HG02884 (cell line): ENCODE measurements around the gene GDF11.
A peak's percentile ranks its signal among the peaks of the same experiment; 100 is the strongest.
"Not testable (repeated sequence)": the region's sequence is repeated elsewhere in the genome, so short reads cannot be mapped to it uniquely, and the experiment has no call there.

ENCODE experiments used
- ATAC-seq: cut with Tn5 transposase; IDR thresholded peaks from one replicate; pipeline ENCODE4 v1.9.1; 2021; ENCODE audit warnings: mild to moderate bottlenecking, moderate library complexity; ENCODE audit not compliant: unreplicated experiment

The GDF11 gene

DNA sequence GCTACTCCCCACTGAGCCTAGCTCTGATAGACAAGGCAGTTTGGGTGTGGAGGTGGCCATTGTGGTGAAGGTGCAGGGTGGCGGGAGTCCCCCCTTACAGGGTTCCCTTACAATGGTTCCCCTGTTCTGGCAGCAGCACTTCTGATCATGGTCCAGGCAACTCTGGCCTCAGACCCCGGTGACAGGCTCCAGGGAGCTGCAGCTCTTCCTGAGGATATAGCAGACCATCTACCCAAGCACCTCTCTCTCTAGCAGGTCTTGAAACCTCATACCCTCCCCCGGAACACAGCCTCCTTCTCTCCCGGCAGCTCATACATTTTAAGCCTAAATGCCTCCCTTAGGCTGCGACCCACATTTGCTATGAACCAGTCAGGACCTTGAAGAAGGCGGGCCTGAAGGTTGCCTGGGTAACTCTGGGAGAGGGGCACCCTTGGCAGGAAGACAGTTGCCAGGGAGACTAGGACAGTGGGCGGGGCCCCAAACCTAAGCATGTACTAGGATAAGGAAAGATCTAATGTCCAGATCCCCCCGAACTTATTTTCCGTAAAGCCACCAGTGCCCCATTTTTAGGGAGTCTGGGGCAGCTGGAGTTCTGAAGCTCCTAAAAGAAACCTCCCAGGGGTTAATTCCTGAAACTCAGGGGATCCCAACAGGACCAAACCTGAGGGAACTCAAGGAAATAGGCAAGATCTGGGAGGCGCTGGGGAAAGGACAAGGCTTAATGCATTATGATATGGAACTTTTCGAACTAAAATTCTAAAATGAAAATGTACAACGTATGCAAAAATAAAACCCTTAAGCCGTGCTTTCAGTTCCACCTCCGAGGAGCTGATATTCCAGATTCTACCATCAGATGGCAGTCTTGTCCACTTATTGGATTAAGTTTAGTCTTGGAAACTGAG is 4.5 kb upstream of the GDF11 start:
- peak; percentile 77 for ATAC-seq

DNA sequence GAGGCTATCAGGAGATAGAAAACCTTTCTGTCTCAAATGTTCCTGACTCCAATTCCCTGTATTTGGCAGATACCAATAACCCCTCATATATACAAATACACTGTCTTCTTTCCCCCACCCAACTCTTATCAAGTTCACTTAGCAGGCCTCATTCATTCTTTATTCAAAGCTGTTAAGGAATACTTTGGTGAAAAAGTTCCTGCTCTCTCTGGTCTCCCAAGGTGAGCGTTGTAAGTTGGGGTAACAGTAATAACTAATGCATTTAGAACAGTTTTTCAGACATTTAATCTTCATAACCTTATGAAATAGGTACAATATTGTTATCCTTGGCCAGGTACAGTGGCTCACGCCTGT is 3.9 kb upstream of the GDF11 start:
- no peak for ATAC-seq

DNA sequence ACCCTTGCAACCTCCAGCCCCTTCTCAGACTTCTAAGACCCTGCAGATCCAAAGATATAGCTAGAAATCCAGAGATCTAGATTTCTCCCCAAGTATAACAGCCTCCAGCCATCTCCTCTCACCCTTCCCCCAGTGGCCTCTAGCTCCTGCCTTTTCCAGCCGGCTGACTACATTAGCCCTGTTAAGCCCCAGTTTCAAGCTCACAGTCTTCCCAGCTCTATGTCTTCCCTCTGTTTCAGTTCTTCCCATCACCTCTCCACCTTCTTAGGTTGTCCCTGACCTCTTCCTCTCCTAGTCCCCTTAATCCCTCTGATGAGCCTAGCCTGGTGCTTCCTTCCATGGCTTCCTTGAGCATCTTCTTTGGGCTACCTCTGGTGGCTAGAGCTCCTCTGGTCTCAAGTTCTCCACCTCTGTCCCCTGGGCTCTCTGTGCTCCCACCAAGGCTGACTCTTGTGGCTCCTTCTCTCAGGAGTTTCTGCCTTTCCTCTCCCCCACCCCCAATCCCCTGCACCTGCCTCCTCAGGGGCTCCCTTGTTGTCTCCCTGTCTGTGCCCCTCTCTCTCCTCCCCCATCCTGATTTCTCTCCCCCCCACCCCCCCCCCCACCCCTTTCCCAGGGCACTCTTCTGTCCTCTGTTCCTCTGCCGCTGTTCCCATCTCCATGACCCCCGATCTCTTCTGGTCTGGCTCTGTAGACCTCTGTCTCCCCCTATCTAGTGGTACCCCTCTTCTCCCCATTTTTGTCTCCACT is 816 bp upstream of the GDF11 start:
- ATAC-seq = no peak

DNA sequence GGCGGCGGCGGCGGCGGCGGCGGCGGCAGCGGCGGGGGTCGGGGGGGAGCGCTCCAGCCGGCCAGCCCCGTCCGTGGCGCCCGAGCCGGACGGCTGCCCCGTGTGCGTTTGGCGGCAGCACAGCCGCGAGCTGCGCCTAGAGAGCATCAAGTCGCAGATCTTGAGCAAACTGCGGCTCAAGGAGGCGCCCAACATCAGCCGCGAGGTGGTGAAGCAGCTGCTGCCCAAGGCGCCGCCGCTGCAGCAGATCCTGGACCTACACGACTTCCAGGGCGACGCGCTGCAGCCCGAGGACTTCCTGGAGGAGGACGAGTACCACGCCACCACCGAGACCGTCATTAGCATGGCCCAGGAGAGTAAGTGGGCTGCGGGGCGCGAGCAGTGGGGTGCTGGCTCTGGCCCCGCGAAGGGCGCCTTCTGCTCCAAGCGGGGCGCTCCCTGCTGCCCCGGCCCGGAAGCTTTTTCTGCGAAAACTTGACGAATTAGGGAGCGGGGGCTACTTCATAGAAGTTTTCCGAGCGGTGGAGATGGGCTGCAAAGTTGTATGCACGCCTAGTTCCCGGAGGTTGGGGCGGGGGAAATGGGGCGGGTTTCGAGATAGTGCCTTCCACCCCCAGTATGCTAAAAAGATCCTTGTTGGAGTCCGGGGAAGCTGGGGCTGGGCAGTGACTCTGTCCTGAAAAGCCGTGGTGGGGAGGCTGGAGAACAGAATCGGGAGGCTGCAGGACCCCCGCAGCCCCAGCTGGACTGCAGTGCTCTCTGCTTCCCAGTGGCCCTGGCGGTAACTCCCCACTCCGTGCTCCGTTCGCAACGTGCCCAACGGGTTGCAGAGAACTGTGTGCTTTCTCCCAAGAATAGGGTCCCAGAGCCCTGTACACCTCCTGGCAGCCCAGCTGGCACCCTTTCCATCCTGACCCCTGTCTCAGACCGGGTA is 751 bp downstream of the GDF11 start:
- peak; percentile 36 for ATAC-seq

DNA sequence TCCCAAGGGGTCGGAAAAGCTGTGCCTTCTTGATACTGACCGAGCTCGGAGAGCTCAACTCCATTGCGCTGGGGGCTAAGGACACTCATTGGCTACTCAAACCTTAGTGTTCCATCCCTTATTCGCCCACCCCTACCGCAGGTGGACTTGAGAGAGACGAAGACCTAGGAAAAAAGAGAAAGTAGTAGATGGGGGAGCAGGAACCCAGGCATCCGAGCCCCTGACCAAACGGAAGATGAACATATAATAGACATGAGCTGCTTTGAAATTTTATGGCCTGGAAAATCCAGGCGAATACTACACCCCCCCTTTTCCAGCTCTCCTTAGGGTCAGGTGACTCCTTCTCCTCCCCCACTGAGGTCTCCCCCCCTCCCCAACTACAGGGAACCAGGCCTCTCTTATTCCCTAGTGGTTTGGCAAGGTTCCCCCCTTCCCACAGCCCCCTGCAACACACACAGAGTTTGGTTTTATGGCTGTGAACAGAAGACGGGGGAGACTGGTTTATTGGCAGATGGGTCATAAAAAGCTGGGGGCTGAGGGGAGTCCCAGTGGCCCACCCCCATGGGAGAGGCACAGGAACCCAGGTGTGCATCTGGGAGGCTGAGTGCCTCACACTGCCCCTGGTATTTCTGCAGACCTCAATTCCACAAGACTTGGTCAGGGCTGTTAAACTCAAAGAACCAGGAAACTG is 1.6 kb downstream of the GDF11 start:
- no peak for ATAC-seq

DNA sequence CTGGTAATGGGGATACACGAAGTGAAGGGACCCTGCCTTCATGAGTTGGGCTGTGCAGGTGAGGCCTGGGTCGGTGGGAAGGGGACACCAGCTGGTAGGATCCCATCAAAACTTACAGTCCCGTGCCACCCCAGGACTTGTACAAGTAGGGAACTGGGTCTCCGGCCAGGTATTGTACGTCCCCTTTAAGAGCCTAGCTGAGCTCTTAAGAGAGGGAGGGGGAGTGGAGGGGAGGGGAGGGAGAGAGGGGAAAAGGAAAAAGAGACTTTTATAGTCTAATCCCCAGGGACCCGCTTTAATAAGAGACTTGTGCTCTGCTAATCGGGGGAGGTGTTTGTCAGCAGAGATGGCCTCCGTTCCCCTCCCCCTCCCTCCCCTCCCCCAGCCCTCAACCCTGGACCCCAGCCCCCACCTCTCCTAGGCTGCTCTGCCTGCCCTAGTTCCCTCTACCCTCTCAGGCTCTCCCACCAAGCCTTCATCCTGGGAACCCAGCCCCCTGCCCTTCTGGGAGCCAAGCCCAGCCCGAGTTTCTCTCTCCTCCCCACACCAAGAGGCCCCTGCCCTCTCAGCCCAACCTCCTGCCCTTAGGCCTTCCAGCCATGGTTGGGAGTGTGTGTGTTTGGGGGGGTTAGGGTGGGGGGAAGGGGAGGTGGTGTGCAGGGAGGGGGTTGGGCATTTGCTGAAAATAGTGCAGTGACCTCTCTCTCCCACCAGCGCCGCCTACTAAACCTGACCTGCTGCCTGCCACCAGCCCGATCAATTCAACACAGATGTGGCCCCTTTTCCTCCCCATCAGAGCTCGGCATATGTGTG is 2.6 kb downstream of the GDF11 start:
- no peak for ATAC-seq

DNA sequence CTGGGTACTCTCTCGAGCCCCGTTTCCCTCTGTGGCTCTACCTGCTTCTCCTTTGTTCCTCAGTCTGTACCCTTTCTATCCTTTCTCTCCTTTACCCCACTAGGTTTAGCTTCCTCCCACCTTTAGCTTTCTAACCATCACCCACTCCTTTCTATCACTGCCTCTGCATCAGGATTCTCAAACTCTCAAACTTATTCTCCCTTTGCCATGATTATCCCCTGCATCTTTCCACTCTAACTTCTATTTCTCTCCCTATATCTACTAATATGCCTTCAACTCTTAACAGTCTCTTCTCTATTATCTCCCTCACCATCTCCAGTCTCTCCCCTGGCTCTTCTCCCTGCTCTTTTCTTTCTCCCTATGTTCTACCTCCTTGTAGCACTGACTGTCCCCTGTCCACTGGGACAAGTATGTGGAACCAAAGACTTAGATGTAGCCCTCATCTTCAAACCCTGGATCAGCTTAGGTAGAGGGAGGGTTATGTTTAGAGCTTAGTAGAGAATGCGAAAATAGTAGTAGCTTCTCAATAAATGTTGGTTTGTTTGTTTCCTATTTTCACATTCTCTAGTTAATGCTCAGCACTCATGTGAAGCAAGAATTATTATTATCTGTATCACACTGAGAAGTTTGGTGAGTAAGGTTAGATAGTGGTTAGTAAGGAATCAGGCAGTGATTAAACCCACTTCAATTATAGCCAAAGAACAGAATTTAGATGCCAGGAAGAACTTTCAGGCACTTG is 3.4 kb downstream of the GDF11 start:
- ATAC-seq = no peak

DNA sequence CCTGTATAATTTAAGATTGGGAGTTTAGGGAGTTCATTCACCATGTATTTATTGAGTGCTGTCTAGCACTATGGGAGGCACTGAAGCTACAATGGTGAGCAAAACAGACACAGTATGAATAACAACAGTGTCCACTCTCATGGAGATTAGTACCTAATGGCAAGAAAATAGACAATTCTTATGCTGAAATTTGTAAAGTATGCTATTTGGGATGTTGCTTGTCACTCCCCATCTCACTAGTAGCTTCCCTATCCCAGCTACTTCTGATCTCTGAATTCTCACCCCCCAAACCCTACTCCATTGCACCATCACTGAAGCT is 4.0 kb downstream of the GDF11 start:
- ATAC-seq = no peak

DNA sequence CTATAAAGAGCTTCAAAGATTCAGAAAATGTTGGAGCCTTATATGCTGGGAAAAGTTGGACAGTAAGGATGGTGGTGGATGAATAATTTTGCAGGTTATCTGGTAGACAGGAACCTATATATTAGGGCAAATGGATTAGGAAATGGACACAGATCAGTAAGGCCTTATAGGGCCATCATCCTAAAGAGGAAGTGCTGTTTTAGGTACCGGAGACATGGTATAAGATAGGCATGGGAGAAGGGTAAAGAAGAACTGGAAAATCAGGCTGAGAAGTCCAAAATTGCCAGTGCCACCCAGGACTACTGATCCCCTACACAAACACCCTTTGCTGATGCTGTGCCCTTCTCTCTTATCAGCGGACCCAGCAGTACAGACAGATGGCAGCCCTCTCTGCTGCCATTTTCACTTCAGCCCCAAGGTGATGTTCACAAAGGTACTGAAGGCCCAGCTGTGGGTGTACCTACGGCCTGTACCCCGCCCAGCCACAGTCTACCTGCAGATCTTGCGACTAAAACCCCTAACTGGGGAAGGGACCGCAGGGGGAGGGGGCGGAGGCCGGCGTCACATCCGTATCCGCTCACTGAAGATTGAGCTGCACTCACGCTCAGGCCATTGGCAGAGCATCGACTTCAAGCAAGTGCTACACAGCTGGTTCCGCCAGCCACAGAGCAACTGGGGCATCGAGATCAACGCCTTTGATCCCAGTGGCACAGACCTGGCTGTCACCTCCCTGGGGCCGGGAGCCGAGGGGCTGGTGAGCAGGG is 5.5 kb downstream of the GDF11 start:
- no peak for ATAC-seq

DNA sequence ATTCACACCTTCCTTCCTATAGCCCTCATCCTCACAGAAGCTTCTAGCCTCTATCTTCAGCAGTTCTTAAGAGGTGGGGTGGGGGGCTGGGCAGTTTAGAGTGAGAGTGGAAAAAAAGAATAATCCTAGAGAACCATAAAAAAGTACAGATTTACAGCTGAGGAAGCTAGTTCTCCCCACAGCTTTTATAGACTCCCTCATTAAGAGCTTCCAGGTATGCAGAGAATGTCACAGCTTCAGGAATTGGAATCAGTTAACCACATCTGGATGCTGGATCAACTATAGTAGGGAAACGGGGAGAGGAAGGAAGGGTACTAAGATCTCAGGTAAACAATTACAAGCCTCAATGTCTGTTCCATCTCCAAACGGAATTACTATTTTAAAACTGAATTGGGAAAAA is 12.3 kb downstream of the GDF11 start:
- no peak for ATAC-seq

DNA sequence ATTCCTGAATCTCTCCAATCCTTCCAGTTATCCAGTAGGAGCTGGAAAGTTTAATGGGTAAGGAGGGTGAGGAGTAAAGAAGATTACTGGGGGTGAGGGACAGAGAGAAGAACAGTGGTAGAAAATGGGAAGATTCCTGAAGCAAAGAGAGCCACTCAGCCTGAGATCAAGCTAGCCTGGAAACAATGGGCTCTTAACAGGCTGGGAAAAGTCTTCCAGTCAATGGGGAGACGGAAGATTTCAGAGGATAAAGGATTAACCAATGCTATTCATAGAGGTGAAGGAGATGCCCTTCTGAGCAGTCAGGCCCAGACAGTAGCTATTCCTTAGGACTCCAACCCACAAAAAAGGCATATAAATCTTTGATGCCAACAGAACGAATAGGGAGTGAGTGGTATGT is 14.8 kb downstream of the GDF11 start:
- no peak for ATAC-seq

DNA sequence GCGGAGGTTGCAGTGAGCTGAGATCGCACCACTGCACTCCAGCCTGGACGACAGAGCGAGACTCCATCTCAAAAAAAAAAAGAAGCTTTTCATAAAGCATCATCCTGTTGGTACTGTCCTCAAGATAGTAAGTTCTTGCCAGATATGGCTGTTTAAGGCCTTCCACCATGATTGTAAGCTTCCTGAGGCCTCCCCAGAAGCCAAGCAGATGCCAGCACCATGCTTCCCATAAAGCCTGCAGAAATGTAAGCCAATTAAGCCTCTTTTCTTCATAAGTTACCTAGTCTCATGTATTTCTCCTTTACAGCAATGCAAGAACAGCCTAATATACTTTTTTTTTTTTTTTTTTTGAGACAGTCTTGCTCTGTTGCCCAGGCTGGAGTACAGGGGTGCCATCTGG is 15.7 kb downstream of the GDF11 start:
- not testable (repeated sequence) for ATAC-seq

DNA sequence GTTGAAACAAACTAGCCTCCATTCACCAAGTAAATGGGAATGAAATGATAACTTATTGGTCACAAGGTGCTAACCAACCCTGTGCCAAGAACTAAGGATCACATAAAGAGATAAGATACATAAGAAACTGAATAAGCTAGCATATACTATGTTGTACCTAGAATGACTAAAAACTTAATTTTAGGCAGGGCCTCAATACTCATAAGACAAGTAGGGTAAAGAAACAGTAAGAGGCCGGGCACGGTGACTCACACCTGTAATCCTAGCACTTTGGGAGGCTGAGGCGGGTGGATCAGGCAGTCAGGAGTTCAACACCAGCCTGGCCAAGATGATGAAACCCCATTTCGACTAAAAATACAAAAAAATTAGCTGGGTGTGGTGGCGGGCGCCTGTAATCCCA is 17.7 kb downstream of the GDF11 start:
- ATAC-seq = no peak

DNA sequence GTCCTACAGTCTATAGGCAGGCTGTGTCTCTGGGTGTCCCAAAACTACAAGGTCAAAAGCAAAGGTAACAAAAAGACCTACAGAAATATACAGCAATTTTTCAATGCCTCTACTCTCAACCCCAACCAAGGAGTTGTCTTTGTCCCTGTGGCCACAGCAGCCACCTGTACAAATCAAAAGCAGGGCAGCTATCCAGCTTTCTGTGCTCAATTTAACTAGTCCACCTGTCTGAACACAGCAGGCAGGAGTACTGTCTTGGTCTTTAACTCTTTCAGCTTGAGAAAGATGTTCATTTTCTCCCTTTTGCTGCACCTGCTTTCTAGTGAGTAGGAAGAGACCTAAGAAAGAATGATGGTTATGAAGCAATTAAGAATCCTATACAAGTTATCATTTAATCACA is 19.7 kb downstream of the GDF11 start:
- ATAC-seq = no peak

DNA sequence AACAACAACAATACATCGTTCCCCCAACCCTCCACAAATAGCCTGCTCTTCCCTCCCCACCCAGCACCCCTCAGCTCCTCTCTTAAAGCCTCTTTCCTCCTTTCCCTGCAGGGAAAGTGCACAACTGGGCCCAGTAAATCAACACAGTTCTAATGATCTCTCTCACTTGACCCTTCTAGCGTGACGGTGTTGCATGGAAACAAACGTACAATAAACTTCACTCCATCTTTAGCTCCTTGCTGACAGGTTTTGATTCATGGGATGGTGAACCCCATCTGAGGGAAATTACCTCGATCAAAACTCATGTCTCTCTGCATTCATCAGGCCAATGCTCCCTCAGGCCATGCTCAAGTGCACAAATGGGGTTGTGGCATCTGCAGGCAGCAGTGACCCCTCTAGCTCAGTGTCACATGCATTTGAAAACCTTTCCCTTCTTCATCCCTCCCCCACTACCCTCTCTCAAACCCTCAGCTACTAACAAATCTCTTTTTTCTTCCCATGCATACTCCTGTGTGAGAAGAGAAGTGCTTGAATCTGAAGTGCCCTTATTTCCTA is 22.9 kb downstream of the GDF11 start:
- ATAC-seq = no peak

DNA sequence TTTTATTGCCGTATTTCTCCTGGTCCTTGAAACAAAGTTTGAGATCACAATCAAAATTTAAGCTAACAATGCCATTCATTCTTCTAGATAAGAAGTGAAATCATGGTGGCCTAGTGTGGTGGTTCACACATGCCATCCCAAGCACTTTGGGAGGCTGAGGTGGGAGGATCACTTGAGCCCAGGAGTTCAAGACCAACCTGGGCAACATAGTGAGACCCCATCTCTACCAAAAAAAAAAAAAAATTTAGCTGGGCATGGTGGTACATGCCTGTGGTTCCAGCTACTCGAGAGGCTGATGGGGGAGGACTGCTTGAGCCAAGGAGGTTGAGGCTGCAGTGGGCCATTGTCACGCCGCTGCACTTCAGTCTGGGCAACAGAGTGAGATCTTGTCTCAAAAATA is 24.2 kb downstream of the GDF11 start:
- no peak for ATAC-seq

DNA sequence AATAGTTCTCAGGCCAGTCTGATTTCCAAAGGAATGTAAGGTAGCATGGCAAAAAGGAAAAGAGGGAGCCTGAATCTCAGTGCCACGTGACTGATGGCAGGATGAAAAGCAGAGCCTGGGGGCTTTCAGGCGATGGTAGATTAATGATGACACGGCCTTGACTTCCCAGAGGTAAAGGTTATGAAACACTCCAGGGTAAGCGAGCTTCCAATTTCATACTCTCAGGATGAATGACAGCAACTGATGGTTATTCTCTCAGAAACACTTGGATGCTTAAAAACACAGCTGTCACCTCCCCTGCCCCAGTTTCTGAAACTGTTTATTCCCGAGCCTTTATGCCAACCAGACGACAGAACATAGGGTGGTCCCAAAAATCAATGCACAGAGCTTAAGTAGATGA is 28.8 kb downstream of the GDF11 start:
- ATAC-seq = no peak

DNA sequence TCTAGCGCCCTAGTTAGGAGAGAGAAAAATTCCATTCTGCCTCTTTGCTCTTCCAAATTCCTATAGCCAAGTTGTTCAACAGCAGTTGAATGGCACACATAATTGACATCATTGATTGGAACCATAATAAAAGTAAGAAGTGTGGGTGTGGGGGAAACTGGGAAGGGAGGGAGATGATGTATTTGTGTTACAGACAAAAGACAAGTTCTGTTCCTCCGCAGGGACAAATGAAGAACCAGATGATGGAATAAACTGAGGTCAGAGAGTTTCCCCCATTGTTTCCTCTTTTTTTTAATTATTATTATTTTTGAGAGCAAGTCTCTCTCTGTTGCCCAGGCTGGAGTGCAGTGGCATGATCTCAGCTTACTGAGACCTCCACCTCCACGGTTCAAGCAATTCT is 34.9 kb downstream of the GDF11 start:
- no peak for ATAC-seq
